ENCODE results near the gene ZNF557. TPM values are rescaled to one million over a fixed set of nuclear protein-coding genes. Genes with fewer than 3 reads are reported as not detected.
"Not testable (repeated sequence)": the region's sequence is repeated elsewhere in the genome, so short reads cannot be mapped to it uniquely, and the experiment has no call there.

The ZNF557 gene
- total RNA-seq, result 4.7 TPM
- long read RNA-seq, full-length matches to known transcripts, result 3 of 3 reads
- long read RNA-seq, partial matches to known transcripts, result 0 of 3 reads
- long read RNA-seq, other reads (novel, unspliced or antisense), result 0 of 3 reads

- DNase-seq (ENCODE audit: low spot score), result peak; percentile 100
- intact Hi-C loops (cut with DNase I), result no loop called here
These were observed at the start of gene ZNF557 for GRCh38 chr19:7069042-7069903. ZNF557 (plus strand) TSS chr19:7069703; CDS start chr19:7075075, 5,372 bp downstream.

DNA sequence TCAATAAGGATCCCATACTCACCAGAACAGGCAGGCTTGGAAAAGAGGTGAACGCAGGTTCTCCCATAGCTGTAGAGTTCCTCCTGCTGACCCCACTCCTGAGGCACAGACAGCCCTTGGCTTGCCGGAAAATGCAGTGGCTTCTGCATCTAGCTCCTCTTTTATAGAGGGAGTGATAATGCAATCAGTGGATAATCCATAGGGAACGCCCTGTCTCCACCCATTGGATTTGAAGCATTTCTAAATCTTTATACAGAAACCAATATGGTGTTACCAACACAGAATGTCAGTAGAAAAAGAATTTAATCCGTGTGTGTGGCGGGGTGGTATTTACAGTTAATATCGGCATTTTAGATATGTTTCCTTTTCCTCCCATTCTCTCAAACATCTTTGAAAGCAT lies 48.2 kb upstream of the ZNF557 start, which contains the start of gene MBD3L2B:
TSS of gene MBD3L2B (minus strand) at position 101 of the 400 bp plus-strand sequence. CDS start at position 67, 34 bp downstream.
- DNase-seq (ENCODE audit: low spot score); intact Hi-C loops (cut with DNase I): not testable (repeated sequence)

GRCh38 chr19:7028790-7029189 lies 40.7 kb upstream of the ZNF557 start:
- DNase-seq (ENCODE audit: low spot score); intact Hi-C loops (cut with DNase I): not testable (repeated sequence)

GRCh38 chr19:7030278-7030677 lies 39.2 kb upstream of the ZNF557 start, which contains the start of gene MBD3L5:
MBD3L5 (plus strand) TSS chr19:7030578; CDS start chr19:7030612, 34 bp downstream.
- intact Hi-C loops (cut with DNase I); DNase-seq (ENCODE audit: low spot score): not testable (repeated sequence)

DNA sequence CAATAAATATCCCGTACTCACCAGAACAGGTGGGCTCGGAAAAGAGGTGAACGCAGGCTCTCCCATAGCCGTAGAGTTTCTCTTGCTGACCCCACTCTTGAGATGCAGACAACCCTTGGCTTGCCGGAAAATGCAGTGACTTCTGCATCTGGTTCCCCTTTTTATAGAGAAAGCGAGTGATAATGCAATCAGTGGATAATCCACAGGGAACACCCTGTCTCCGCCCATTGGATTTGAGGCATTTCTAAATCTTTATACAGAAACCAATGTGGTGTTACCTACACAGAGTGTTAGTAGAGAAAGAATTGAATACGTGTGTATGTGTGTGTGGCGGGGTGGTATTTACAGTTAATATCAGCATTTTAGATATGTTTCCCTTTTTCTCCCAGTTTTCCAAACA lies 29.4 kb upstream of the ZNF557 start, which contains the start of gene MBD3L4:
TSS of gene MBD3L4 (minus strand) at position 101 of the 400 bp plus-strand sequence. CDS start at position 66, 35 bp downstream.
- intact Hi-C loops (cut with DNase I); DNase-seq (ENCODE audit: low spot score): not testable (repeated sequence)

DNA sequence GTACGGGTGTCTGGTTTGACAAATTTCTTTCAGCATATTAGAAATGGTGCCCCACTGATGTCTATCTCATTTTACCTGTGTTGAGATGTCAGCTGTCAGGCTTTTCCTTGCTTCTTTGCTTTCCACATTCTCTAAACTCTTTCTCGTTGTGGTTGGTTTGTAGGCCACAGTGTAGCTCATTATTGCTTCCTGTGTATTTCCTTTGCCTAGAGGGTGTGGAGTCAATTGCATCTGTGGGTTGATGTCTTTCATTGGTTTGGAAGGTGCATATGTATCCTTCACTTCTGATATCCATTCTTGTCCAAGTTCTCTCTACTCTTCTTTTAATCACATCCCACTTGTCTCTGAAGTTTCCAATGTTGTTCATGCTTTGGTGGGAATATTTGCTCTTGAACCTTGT lies 27.9 kb upstream of the ZNF557 start:
- intact Hi-C loops (cut with DNase I); DNase-seq (ENCODE audit: low spot score): not testable (repeated sequence)

DNA sequence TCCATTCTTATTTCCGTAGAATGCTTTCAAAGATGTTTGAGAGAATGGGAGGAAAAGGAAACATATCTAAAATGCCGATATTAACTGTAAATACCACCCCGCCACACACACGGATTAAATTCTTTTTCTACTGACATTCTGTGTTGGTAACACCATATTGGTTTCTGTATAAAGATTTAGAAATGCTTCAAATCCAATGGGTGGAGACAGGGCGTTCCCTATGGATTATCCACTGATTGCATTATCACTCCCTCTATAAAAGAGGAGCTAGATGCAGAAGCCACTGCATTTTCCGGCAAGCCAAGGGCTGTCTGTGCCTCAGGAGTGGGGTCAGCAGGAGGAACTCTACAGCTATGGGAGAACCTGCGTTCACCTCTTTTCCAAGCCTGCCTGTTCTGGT lies 20.5 kb upstream of the ZNF557 start, which contains the start of gene MBD3L2:
TSS of gene MBD3L2 (plus strand) at position 301 of the 400 bp plus-strand sequence. CDS start at position 354, 53 bp downstream.
- DNase-seq (ENCODE audit: low spot score); intact Hi-C loops (cut with DNase I): not testable (repeated sequence)

- intact Hi-C loops (cut with DNase I), result not testable (repeated sequence)
- peak; percentile 19 for DNase-seq (ENCODE audit: low spot score)
These were observed 18.1 kb upstream of the ZNF557 start for GRCh38 chr19:7051421-7051820.

DNA sequence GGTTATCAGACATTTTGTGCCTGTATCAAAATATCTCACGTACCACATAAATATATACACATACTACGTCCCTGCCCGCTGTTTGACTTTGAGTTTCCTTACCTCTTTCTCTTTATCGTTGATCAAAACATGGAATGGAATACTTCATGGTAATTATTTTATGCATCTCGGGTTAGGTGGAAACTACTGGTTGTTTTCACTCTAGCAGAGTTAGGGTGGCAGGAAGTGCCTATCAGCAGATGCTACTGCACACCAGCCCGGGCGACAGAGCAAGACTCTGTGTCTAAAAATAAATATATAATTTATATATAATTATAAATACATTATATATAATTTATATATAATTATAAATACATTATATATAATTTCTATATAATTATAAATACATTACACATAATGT lies 16.6 kb upstream of the ZNF557 start:
- intact Hi-C loops (cut with DNase I); DNase-seq (ENCODE audit: low spot score): not testable (repeated sequence)

DNA sequence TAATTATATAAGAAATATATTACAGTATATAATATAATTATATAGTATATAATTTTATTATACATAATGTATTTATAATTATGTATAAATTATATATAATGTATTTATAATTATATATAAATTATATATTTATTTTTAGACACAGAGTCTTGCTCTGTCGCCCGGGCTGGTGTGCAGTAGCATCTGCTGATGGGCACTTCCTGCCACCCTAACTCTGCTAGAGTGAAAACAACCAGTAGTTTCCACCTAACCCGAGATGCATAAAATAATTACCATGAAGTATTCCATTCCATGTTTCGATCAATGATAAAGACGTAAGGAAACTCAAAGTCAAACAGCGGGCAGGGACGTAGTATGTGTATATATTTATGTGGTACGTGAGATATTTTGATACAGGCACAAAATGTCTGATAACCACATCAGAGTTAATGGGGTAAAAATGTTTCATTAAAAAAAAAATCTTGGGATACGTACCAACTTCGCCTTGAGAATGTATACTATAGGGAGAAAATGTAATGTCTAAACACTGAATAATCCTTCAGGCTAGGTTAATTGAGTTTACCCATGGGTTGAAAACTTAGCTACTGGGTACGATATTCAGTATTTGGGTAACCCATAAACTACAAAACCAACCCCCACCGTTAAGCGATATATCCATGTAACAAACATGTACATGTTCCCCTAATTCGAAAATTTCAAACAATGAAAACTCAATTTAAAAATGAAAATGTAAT lies 14.7 kb upstream of the ZNF557 start:
- DNase-seq (ENCODE audit: low spot score); intact Hi-C loops (cut with DNase I): not testable (repeated sequence)

DNA sequence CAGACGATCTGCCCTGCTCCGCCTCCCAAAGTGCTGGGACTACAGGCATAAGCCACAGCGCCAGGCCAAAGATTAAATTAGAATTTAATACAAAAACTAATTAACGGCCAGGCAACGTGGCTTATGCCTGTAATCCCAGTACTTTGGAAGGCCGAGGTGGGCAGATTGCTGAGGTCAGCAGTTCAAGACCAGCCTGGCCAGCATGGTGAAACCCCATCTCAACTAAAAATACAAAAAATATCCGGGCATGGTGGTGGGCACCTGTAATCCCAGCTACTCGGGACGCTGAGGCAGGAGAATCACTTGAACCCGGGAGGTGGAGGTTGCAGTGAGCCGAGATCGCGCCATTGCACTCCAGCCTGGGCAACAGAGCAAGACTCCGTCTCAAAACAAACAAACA lies 13.8 kb upstream of the ZNF557 start:
- DNase-seq (ENCODE audit: low spot score); intact Hi-C loops (cut with DNase I): not testable (repeated sequence)

DNA sequence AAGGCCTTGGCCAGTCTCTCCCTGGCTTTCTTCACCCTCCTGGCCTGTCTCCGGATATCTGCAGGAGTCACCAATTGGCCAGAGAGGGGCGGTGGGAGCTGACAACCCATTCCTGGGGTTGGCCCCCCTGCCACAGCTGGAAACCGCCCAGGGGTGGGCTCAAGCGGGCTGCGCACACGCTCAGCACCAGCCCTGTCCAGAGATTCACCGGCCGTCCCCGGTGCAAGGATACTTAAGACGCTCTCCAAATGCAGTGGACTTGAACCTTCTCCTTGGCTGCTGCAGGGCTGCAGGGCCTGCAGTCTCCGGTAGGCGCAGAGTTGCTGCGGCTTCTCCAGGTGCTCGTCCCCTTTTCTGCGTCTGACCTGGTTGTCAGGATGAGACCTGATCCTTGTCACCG lies 13.1 kb upstream of the ZNF557 start:
- DNase-seq (ENCODE audit: low spot score), result peak; percentile 35
- intact Hi-C loops (cut with DNase I), result not testable (repeated sequence)

GRCh38 chr19:7058576-7058975 lies 10.9 kb upstream of the ZNF557 start, which contains the start of gene MBD3L3:
MBD3L3 (minus strand) TSS chr19:7058676; CDS start chr19:7058605, 71 bp downstream.
- intact Hi-C loops (cut with DNase I); DNase-seq (ENCODE audit: low spot score): not testable (repeated sequence)

- DNase-seq (ENCODE audit: low spot score); intact Hi-C loops (cut with DNase I): not testable (repeated sequence)
These were observed 9.5 kb upstream of the ZNF557 start for GRCh38 chr19:7059977-7060376.

- intact Hi-C loops (cut with DNase I), result no loop called here
- no peak for DNase-seq (ENCODE audit: low spot score)
These were observed 6.2 kb upstream of the ZNF557 start for GRCh38 chr19:7063339-7063738.

GRCh38 chr19:7063764-7064418 lies 5.6 kb upstream of the ZNF557 start:
- no peak for DNase-seq (ENCODE audit: low spot score)
- intact Hi-C loops (cut with DNase I), result no loop called here

- intact Hi-C loops (cut with DNase I); DNase-seq (ENCODE audit: low spot score): not testable (repeated sequence)
These were observed 2.4 kb upstream of the ZNF557 start for GRCh38 chr19:7067122-7067521.

GRCh38 chr19:7067716-7068115 lies 1.8 kb upstream of the ZNF557 start:
- DNase-seq (ENCODE audit: low spot score), result no peak
- intact Hi-C loops (cut with DNase I), result no loop called here

DNA sequence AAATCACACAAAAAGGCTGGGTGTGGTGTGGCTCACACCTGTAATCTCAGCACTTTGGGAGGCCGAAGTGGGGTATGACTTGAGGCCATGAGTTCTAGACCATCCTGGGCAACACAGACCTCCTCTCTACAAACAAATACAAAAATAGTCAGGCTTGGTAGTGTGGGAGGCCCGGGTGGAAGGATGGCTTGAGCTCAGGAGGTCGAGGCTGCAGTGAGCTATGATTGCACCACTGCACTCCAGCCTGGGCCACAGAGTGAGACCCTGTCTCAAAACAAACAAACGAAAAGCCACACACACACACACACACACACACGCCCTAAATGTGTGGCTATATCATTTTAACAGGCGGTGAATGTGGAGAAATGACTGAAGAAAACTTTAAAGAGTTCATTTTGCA lies 904 bp upstream of the ZNF557 start:
- intact Hi-C loops (cut with DNase I), result no loop called here
- DNase-seq (ENCODE audit: low spot score), result no peak
